Peyer's patch (tissue), 4 donors: ENCODE measurements around the gene ZNF76.

ENCODE experiments used
- POLR2A ChIP-seq, 2 donors: fragments of 450-650 bp; IDR thresholded peaks; one replicate each; pipeline ENCODE4 v1.5.1; 2017; ENCODE audit warnings: antibody characterized with exemption in 2 of 2, mild to moderate bottlenecking in 2 of 2, moderate library complexity in 2 of 2
- TF ChIP-seq, protein P1 (sequence below), 6 experiments: fragments of 450-650 bp in 4 of 6; fragments of 200-600 bp in 2 of 6; sonication (generic) in 1 of 6; IDR thresholded peaks; one replicate each; pipeline ENCODE4 v1.5.1; 2017 to 2019; ENCODE audit warnings: antibody characterized with exemption in 6 of 6, mild to moderate bottlenecking in 3 of 6, moderate library complexity in 1 of 6

DNA sequence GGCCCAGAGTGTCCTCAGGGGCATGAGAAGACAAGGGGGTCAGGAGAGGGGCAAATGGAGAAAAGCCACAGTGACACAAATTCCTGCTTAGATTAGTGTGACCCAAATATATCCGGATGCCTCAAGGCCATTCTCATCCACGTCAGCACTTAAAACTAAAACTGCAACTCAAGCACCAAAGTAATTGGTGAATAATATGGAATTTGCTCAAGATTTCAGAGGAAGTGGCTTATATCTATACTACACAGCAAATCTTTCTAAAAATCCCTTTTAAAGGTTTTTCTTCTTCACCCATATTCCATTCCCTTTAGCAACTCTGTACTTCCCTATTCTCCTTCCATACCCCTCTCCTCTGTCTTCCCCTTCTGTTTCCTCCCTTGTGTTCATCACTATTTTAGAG lies 53.3 kb downstream of the ZNF76 start:
- TF ChIP-seq, protein P1, sequence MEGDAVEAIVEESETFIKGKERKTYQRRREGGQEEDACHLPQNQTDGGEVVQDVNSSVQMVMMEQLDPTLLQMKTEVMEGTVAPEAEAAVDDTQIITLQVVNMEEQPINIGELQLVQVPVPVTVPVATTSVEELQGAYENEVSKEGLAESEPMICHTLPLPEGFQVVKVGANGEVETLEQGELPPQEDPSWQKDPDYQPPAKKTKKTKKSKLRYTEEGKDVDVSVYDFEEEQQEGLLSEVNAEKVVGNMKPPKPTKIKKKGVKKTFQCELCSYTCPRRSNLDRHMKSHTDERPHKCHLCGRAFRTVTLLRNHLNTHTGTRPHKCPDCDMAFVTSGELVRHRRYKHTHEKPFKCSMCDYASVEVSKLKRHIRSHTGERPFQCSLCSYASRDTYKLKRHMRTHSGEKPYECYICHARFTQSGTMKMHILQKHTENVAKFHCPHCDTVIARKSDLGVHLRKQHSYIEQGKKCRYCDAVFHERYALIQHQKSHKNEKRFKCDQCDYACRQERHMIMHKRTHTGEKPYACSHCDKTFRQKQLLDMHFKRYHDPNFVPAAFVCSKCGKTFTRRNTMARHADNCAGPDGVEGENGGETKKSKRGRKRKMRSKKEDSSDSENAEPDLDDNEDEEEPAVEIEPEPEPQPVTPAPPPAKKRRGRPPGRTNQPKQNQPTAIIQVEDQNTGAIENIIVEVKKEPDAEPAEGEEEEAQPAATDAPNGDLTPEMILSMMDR (IDR thresholded peaks at IDR 0.05) = no peak
- no peak for TF ChIP-seq POLR2A (IDR thresholded peaks at IDR 0.05)
